Stimulated activated CD8-positive, alpha-beta memory T cell treated with anti-CD3 and anti-CD28 coated beads, Interleukin-4, amount 100 ng/mL, for 48 hours (primary cell): ENCODE data around the gene PAH.

ENCODE experiments used
- DNase-seq: peaks from one replicate; pipeline ENCODE4 v3.0.0-alpha.2; 2020

The PAH gene

DNA sequence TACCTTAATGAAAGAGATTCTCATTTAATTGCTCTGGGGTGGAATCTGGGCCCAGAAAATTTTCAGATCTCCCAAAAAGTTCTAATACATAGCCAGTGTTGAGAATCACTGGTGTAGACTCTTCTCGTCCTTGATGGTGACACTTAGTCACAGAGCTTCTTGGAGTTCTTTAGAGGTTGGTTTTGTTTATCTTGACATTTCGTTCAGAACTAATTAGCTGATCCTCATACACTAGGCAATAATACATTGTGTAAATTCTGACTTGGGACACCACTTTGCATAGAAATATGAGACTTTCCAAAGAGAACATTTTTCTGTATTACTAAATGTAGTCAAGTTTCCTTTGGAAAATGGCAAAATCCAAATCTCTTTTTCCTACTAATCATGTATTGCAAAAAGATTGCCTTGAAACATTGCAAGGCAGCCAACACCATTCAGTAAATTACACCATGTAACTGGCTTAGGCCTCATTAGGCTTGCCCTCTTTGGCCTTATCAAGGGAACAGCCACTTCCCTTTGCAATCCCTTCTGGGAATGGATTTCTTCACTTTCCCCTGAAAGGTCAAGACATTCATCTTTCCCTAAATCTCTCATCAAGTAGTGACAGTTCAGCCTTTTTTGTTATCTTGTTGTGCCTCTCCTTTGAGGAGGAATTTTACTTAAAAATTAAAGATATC lies 102.2 kb downstream of the PAH start:
- no peak for DNase-seq

DNA sequence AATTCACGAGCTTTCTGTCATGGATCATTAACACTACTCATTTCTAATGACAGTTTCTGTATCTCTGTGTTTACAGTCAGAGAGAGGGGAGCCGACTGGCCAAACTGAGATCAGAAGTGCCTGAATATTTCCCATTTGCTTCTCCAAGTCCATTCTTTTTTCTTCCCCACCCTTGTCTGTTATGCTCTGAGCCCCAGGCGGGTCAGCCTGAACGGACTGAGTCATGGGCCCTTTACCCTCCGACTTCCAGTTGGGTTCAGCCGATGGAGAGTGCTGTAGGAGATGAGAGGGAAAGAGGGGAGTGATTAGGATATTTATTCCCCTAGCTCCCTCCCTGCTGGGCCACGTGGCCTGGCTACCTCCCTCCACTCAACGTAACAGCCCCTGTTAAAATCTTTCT lies 104.7 kb downstream of the PAH start:
- DNase-seq, result no peak

DNA sequence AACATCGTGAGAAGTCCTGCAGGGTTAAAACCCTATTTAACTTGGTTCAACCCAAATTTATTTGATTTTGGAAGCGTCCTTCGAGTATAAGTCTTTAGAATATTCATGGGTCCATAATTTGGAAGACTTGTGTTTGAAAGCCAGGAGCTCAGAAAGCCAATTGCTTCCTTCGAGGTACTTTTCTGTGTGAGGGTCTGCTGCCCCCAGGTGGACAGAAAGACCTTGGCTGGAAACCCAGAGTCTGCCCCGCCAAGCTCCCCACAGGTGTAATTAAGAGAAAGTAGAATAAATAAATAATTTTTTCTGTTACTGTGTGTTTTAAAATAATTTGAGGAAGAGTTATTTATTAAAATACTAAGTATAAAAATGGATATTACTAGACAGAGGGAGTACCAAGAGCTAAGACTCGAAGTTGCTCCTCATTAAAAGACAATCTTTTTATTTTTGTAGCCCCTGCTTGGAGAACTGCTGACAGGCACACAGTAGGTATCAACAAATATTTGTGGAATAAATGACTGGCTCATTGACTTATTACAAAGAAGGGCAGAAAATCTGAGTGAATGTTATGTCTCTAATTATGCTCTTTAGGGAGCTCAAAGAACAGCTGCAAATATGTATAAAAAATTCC lies 105.8 kb downstream of the PAH start:
- peak; percentile 45 for DNase-seq

DNA sequence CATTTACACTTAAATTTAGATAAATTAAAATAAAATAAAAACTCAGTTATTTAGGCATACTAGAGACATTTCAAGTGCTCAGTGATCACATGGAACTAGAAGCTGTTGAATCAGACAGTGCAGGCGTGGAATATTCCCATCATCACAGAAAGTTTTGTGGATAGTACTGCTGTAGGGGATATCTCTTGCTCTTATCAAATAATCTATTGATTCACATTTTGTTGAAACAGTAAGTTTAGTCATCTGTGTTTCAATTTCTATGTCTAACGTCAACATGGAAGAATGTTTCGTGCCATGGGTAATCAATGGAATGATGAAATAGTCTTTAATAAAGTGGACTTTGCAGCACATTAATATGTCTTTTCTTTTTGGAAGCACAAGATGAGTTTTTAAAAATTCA lies 108.6 kb downstream of the PAH start:
- DNase-seq, result no peak

DNA sequence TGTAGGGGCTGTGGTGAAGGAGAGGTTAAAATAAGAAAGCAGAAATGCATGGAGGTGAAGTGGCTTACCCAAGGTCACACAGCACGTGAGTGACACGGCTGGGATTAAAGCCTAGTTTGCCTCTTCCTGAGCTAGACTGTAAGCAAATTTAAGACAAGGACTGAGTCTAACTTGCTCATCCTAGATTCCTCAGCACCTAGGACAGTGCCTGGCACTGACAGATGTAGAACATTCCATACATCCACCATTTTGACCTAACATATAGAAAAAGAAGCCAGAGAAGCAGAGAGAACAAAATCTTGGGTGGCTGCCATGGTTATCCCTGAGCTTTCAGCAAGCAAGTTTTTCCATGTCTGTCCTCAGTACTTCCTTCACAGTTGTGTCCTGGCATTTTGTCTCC lies 110.5 kb downstream of the PAH start:
- DNase-seq, result no peak

DNA sequence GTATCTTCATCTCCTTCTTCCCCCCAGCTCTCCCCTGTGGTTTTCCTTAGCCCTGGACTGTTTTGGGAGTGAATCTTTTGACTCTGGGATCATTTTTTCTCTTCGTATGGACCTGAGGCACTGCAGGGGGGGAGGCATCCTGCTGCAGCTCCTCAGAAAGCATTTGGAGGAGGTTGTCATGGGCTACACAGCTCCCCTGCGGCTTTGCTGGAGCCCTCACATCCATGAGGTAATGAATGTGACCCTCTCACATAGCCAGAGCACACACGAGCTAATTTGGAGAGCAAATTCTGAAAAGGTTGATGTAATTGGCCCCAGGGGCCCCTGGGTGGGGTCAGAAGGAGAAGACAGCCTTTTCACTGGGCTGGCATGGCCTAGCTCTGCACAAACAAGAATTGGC lies 110.9 kb downstream of the PAH start:
- DNase-seq, result no peak

DNA sequence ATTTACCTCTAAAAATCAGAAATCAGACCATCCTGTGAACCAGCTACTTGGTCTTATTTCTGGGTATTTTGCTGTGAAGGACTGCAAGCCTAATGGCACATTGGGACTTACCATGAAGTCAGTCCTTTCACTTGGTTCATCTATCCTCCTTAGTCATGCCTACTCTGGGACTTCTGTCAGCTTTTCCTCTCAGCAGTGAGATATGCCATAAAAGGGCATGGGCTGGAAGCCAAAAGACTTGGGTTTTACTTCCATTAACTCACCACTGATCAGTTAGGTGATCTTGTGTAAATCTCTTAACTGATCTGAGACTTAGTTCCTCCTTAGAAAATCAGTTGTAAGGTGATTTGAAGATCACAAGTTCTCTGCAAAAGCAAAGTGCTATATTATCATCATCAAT lies 116.5 kb downstream of the PAH start:
- DNase-seq, result no peak

DNA sequence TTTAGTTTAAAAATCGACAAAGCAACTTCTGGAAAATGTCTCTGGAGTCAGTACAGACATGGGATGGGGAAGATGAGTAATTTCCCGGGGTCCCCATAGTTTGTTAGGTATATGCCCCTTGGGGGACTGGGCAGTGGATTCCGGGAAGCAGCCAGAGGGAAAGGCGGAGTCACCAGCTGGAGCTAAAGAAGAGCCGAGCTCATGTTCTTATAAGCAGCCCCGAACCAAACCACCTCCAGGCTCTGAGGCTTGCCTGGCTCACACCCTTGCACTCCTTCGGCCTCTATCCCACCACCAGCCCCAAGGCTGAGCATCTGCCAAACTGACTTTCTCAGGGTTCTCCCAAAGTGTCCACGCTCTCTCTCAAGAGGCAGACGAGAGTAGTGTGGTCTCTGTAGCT lies 117.8 kb downstream of the PAH start:
- DNase-seq, result no peak

DNA sequence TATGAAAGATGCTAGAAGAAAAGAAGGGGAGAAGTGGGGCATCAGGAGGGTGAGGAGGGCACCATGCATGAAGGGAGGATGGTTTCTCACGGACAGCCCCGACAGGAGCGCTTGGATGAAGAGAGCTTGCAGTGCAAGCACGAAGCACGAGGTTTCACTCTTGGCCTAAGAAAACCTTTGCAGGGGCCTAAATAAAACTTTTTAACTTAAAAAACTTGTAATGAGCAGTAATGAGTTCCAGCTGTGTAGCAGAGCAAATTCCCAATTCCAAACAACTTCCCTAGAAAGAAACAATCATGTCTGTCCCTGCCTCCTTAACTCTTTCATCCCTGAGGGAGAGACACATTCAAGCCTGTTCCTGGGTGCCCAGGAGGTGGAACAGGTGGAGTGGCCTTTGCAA lies 119.5 kb downstream of the PAH start:
- no peak for DNase-seq

DNA sequence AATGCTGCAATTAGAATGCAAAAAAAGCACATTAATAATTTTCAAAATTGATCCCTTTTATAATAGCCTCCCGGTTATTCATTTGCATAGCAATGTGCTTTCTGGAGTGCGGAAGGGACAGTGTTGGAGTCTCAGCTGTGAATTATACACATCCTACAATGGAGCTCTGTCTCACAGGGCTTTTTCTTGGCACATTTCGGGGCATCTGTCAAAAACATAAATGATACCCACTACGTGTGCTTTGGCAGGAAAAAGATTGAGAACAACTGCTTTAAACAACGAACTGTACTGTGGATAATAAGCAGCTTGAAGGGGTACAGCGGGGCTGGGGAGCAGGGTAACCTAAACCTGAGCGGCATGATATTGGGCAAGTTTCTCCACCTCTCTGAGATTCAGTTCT lies 123.1 kb downstream of the PAH start:
- DNase-seq, result no peak
